MM.1S (cell line): ENCODE results near the gene ECT2L.

Experiments
- DNase-seq: peaks from one replicate; pipeline ENCODE4 v3.0.0-alpha.2; 2015
- H2AFZ ChIP-seq: fragments of 300-600 bp; sonication (generic); 2 replicates; pipeline ENCODE4 v1.6.0; 2016; ENCODE audit warnings: antibody characterized with exemption, low read length
- H3F3A ChIP-seq: fragments of 300-600 bp; sonication (generic); 2 replicates; pipeline ENCODE4 v1.6.1; 2016; ENCODE audit warnings: mild to moderate bottlenecking, antibody characterized with exemption, low read length, moderate library complexity, mixed read lengths; ENCODE audit not compliant: insufficient read depth
- H3K27ac ChIP-seq: fragments of 300-600 bp; sonication (generic); 2 replicates; pipeline ENCODE4 v1.5.1; 2016; ENCODE audit warnings: mild to moderate bottlenecking, low read length
- H3K27me3 ChIP-seq: fragments of 300-600 bp; sonication (generic); replicated peaks from 2 replicates; pipeline ENCODE4 v1.6.0; 2016; ENCODE audit warnings: low read length; ENCODE audit not compliant: insufficient read depth
- H3K36me3 ChIP-seq: fragments of 300-600 bp; sonication (generic); replicated peaks from 2 replicates; pipeline ENCODE4 v1.6.1; 2016; ENCODE audit warnings: mild to moderate bottlenecking, low read length, mixed read lengths; ENCODE audit not compliant: insufficient read depth
- H3K4me1 ChIP-seq: fragments of 300-600 bp; sonication (generic); 2 replicates; pipeline ENCODE4 v1.6.1; 2016; ENCODE audit warnings: low read length, mixed read lengths
- H3K4me2 ChIP-seq: fragments of 300-600 bp; sonication (generic); 2 replicates; pipeline ENCODE4 v1.6.0; 2016; ENCODE audit warnings: low read depth, low read length
- H3K4me3 ChIP-seq: fragments of 300-600 bp; sonication (generic); 2 replicates; pipeline ENCODE4 v1.5.1; 2016; ENCODE audit warnings: low read length, mixed read lengths
- H3K79me2 ChIP-seq: fragments of 300-600 bp; sonication (generic); 2 replicates; pipeline ENCODE4 v1.6.1; 2016; ENCODE audit warnings: mixed run types, low read length, mixed read lengths
- H3K9ac ChIP-seq: fragments of 300-600 bp; sonication (generic); 2 replicates; pipeline ENCODE4 v1.6.1; 2016; ENCODE audit warnings: low read length, mixed read lengths
- H3K9me2 ChIP-seq: fragments of 300-600 bp; sonication (generic); replicated peaks from 2 replicates; pipeline ENCODE4 v1.6.1; 2016; ENCODE audit warnings: mild to moderate bottlenecking, low read length, mixed read lengths; ENCODE audit not compliant: insufficient read depth
- H3K9me3 ChIP-seq: fragments of 300-600 bp; sonication (generic); replicated peaks from 2 replicates; pipeline ENCODE4 v1.6.1; 2016; ENCODE audit warnings: mild to moderate bottlenecking, low read length, mixed read lengths; ENCODE audit not compliant: insufficient read depth
- H4K20me1 ChIP-seq: fragments of 300-600 bp; sonication (generic); 2 replicates; pipeline ENCODE4 v1.6.1; 2016; ENCODE audit warnings: mild to moderate bottlenecking, low read length, moderate library complexity, mixed read lengths; ENCODE audit not compliant: insufficient read depth
- EZH2 ChIP-seq: fragments of 300-600 bp; sonication (generic); optimal IDR thresholded peaks from 2 replicates; pipeline ENCODE3; 2017; ENCODE audit warnings: low read depth, mild to moderate bottlenecking, antibody characterized with exemption, low read length, mixed read lengths
- EZH2phosphoT487 ChIP-seq: fragments of 300-600 bp; sonication (generic); IDR thresholded peaks from 2 replicates; pipeline ENCODE4 v1.6.1; 2018; ENCODE audit warnings: antibody characterized with exemption, low read length
- TF ChIP-seq, protein P1 (sequence below): fragments of 300-600 bp; sonication (generic); IDR thresholded peaks from 2 replicates; pipeline ENCODE4 v1.5.1; 2016; ENCODE audit warnings: antibody characterized with exemption, low read length, mixed read lengths

The ECT2L gene

DNA sequence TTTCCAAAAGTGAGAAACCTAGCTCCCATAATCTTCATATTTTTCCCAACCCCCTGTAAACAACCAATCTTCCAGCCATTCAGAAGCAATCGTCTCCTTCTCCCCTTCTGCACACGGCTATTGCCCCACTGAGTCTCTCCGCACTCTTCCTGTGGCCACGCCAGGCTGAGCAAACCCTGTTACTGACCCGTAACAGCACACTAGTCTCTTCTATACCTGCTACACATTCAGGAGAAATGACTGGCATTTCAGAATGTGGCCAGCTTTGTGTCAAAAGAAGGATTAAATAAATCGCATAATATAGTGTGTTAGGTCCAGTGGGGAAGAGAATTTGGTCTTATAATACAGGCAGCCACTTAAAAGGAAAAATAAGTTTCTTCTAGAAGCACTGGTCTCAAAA lies 41.4 kb downstream of the ECT2L start:
- Histone ChIP-seq H3F3A (no peaks in the 10 kb centered on the region), H3K9me2 (no peaks in the 10 kb centered on the region), H3K79me2 (no peaks in the 10 kb centered on the region), H3K36me3 (no peaks in the 10 kb centered on the region), H3K4me2 (no peak overlapping the region), H3K9ac (no peak overlapping the region), H3K9me3 (no peaks in the 10 kb centered on the region), H3K27ac (no peak overlapping the region), H3K27me3 (no peaks in the 10 kb centered on the region), H3K4me3 (no peak overlapping the region), H3K4me1 (no peaks in the 10 kb centered on the region), H4K20me1 (no peaks in the 10 kb centered on the region), H2AFZ (no peak overlapping the region)
- TF ChIP-seq EZH2phosphoT487 (no peak), EZH2 (no peak)
- TF ChIP-seq, protein P1, sequence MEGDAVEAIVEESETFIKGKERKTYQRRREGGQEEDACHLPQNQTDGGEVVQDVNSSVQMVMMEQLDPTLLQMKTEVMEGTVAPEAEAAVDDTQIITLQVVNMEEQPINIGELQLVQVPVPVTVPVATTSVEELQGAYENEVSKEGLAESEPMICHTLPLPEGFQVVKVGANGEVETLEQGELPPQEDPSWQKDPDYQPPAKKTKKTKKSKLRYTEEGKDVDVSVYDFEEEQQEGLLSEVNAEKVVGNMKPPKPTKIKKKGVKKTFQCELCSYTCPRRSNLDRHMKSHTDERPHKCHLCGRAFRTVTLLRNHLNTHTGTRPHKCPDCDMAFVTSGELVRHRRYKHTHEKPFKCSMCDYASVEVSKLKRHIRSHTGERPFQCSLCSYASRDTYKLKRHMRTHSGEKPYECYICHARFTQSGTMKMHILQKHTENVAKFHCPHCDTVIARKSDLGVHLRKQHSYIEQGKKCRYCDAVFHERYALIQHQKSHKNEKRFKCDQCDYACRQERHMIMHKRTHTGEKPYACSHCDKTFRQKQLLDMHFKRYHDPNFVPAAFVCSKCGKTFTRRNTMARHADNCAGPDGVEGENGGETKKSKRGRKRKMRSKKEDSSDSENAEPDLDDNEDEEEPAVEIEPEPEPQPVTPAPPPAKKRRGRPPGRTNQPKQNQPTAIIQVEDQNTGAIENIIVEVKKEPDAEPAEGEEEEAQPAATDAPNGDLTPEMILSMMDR: no peak
- DNase-seq: no peak

- no peaks in the 10 kb centered on the region for H3K9me3 ChIP-seq
- no peak overlapping the region for H3K4me3 ChIP-seq
- H3K4me2 ChIP-seq: no peak overlapping the region
- no peak overlapping the region for H3K27ac ChIP-seq
- H3F3A ChIP-seq: no peaks in the 10 kb centered on the region
- H3K79me2 ChIP-seq: no peaks in the 10 kb centered on the region
- DNase-seq: no peak
- no peak overlapping the region for H2AFZ ChIP-seq
- H3K9ac ChIP-seq: no peak overlapping the region
- no peaks in the 10 kb centered on the region for H4K20me1 ChIP-seq
- no peaks in the 10 kb centered on the region for H3K27me3 ChIP-seq
- TF ChIP-seq, protein P1: no peak
- TF ChIP-seq EZH2phosphoT487: no peak
- H3K4me1 ChIP-seq: no peaks in the 10 kb centered on the region
- no peaks in the 10 kb centered on the region for H3K36me3 ChIP-seq
- H3K9me2 ChIP-seq: no peaks in the 10 kb centered on the region
These were observed 48.3 kb downstream of the ECT2L start for GRCh38 chr6:138844192-138844591.

DNA sequence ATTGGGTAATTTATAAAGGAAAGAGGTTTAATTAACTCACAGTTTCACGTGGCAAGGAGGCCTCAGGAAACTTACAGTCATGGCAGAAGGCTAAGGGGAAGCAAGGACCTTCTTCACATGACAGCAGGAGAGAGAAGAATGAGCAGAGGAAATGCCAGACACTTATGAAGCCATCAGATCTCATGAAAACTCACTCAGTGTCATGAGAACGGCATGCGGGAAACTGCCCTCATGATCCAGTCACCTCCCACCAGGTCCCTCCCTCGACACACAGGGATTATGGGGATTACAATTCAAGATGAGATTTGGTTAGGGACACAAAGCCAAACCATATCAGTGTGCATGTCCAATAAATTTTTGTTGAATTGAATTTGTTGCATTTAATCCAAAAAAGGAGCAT lies 52.0 kb downstream of the ECT2L start:
- Histone ChIP-seq H3K9ac (no peak overlapping the region), H3K4me2 (no peak overlapping the region), H3K9me3 (no peaks in the 10 kb centered on the region), H3K36me3 (no peaks in the 10 kb centered on the region), H3K9me2 (no peaks in the 10 kb centered on the region), H3K79me2 (no peaks in the 10 kb centered on the region), H3K27ac (no peak overlapping the region), H3F3A (no peaks in the 10 kb centered on the region), H3K4me3 (no peak overlapping the region), H2AFZ (no peak overlapping the region), H4K20me1 (no peaks in the 10 kb centered on the region), H3K27me3 (no peaks in the 10 kb centered on the region), H3K4me1 (no peaks in the 10 kb centered on the region)
- TF ChIP-seq EZH2phosphoT487 (no peak), EZH2 (no peak)
- TF ChIP-seq, protein P1: no peak
- no peak for DNase-seq
